Left lobe of liver (tissue), 2 donors: ENCODE data around the gene NBEA. TPM values are rescaled to one million over a fixed set of nuclear protein-coding genes. Genes with fewer than 3 reads are reported as not detected.

Experiments
- ATAC-seq: fragments of 200-7000 bp; cut with Tn5 transposase; one replicate; pipeline ENCODE4 v1.9.1; 2020; ENCODE audit warnings: mild to moderate bottlenecking, moderate library complexity
- DNase-seq: peaks from one replicate; pipeline ENCODE4 v3.0.0-alpha.2; 2020; ENCODE audit warnings: low spot score
- total RNA-seq: library from RNA; stranded (reverse); gene quantifications from one replicate; pipeline ENCODE4 v1.2.1, GENCODE V29; 2021
- donor health status: DM: no; HTN: no; CAD: no; lungs with moderate emphysema.
- donor health status: DM: no; HTN: yes; CAD: no.

The NBEA gene
- total RNA-seq, 1 donor from 2014 or later = 0.40 TPM

DNA sequence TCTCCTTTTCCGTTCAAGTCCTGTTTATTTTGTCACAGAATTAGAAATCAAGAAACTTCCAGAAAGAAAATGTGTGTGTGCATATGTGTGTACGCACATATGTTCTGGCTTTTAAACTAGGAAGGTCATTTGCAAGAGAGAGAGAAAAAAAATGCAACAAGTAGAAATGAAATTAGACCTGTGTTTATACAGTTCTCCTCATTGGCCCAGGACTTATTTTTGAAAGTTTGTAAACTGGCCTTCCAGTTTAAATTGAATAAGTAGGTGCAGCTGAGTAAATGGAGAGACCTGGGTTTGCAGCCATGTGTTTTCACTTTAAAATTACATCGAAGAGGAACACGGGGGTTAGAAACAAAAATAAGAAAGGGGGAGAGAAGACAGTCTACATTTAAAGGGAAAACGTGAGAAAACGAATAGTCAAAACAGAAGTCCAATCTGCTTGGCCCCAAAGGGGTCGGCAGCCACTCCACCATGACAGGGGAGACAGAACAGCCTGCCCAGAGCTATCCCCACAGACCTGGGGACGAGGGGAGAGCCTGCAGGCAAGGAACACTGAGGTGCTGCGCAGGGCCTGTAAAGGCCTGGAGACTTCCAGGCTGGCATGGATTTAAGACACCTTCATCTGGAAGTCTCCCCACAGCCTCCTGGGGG lies 751.2 kb downstream of the NBEA start:
- ATAC-seq (no peak), DNase-seq (no peak)

DNA sequence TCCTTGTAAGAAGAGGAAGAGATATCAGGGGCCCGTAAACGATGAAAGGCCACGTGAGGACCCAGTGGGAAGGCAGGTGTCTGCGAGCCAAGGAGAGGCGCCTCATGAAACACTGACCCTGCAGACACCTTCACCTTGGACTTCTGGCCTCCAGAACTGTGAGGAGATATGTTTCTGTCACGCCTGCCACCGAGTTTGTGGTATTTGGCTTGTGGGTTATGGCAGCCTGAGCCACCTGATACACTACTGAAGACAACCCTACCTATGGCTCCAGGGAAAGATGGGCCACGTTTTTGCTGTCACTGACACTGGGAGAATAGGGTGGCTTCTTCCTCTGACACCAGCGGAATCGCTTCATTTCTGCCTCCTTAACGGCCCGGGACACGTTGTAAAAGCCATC lies 752.0 kb downstream of the NBEA start:
- no peak for DNase-seq
- ATAC-seq = no peak

GRCh38 chr13:35694549-35695447 lies 752.7 kb downstream of the NBEA start:
- DNase-seq (no peak), ATAC-seq (no peak)

- ATAC-seq (no peak), DNase-seq (no peak)
Measured at GRCh38 chr13:35695448-35695770, 753.3 kb downstream of the NBEA start.

GRCh38 chr13:35697186-35697730 lies 755.2 kb downstream of the NBEA start:
- DNase-seq = no peak
- ATAC-seq = no peak

- DNase-seq = no peak
- ATAC-seq = no peak
Measured at GRCh38 chr13:35698911-35699576, 757.0 kb downstream of the NBEA start.

GRCh38 chr13:35699825-35700510 lies 757.9 kb downstream of the NBEA start:
- ATAC-seq (no peak), DNase-seq (no peak)

DNA sequence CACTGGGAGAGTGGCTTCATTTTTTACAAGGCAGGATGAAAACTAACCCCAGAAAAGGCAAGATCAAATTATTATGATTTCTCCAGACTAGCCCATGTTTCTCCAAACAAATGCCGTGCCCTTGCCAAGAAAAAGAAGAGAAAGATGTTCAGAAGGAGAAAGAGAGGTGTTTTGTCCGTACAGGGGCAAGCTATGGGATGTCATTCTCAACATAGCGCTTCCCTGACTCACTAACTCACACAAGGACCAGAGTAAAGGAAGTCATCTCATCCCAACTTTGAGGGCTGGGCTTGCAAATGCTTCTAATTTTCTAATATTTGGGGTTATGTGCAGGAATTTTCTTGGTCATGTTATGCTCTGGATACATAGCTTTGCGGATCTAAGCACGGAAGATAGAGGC lies 758.6 kb downstream of the NBEA start:
- ATAC-seq = no peak
- no peak for DNase-seq

DNA sequence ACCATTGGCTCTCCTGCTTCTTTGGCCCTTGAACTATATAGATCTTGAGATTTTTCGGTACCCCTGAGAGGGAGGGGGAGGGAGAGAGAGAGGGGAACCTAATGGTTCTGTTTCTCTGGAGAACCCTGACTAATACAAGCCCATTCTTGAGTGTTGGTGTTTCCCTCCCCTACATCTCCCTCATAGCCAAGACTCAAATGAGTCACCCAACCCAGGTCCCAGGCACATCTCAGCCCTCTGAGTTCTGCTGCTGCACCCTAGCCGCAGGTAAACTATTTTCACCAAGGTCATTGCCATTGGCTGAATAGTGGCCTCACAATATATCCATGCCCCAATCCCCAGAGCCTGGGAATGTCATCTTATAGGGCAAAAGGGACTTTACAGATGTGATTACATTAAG lies 760.2 kb downstream of the NBEA start:
- DNase-seq (no peak), ATAC-seq (no peak)

GRCh38 chr13:35703061-35703460 lies 761.0 kb downstream of the NBEA start:
- ATAC-seq (no peak), DNase-seq (no peak)

GRCh38 chr13:35704331-35704730 lies 762.3 kb downstream of the NBEA start:
- ATAC-seq (no peak), DNase-seq (no peak)

- no peak for ATAC-seq
- DNase-seq = no peak
Measured at GRCh38 chr13:35706281-35706680, 764.2 kb downstream of the NBEA start.

DNA sequence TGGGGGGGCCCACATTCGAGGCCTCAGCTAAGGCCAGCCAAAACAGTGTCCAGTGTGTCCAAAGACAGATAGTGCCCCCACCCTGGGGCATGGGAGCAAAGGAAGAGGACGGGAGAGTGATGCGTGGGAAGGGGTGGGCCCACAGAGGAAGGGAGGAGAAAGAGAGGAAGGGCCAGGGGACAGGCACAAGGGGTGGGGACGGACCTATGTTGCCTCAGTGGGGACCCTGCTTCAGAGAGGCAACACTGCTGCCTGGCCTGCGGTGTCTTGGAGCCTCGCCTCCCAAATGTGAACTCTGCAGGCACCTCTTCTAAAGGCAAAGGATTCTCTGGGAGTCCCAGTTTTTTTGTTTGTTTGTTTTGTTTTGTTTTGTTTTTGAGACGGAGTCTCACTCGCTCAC lies 764.7 kb downstream of the NBEA start:
- DNase-seq (no peak), ATAC-seq (no peak)

GRCh38 chr13:35711909-35712308 lies 769.8 kb downstream of the NBEA start:
- ATAC-seq = no peak
- no peak for DNase-seq

- DNase-seq (no peak), ATAC-seq (no peak)
Measured at GRCh38 chr13:35712907-35713761, 771.1 kb downstream of the NBEA start.

GRCh38 chr13:35714121-35714520 lies 772.1 kb downstream of the NBEA start:
- DNase-seq (no peak), ATAC-seq (no peak)

GRCh38 chr13:35714588-35715377 lies 772.7 kb downstream of the NBEA start:
- no peak for ATAC-seq

DNA sequence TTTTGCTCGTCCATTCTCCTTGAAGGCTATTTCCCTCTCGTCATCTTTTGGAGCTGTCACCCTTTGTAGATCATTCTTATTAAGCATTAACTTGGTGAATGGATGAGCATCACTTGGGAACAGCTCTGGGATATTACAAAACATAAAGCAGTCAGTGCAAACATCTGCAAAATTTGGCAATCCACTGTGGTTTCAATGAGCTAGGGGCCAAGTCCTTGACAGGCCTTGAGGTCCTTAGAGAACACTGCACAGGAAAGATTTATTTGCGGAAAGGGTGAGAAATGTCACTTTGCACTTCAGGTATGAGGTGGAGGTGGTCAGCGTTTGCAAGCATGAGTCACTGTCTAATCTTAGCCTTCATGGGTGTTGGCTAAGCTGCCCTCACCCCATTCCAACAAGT lies 774.1 kb downstream of the NBEA start:
- no peak for DNase-seq
- no peak for ATAC-seq

More at GRCh38 chr13:35714588-35715377, 772.7 kb downstream of the NBEA start:
- no peak for DNase-seq

DNA sequence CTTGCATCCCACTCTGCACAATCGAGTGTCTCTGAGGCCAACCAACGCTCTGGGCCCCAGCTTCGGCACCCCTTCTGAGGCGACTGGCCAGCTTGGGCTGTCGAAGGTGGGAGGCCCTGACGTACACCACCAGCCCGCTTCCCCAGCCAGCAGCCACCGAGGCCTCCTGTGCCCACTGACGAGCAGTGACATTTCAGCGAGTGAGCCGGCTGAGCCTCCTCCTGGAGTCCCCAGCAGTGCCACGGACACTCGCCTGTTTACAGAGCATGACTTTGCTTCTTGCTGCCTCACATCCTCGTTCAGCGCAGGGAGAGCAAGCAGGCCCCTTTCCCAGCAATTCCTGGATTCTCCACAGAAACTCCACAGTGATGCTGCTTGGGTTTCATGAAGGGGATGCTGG lies 774.7 kb downstream of the NBEA start:
- DNase-seq = no peak
- no peak for ATAC-seq
